ENCODE results near the gene ZMYND10. TPM values are rescaled to one million over a fixed set of nuclear protein-coding genes. Genes with fewer than 3 reads are reported as not detected.

The ZMYND10 gene
- total RNA-seq, 1 donor from 2014 or later: not detected

DNA sequence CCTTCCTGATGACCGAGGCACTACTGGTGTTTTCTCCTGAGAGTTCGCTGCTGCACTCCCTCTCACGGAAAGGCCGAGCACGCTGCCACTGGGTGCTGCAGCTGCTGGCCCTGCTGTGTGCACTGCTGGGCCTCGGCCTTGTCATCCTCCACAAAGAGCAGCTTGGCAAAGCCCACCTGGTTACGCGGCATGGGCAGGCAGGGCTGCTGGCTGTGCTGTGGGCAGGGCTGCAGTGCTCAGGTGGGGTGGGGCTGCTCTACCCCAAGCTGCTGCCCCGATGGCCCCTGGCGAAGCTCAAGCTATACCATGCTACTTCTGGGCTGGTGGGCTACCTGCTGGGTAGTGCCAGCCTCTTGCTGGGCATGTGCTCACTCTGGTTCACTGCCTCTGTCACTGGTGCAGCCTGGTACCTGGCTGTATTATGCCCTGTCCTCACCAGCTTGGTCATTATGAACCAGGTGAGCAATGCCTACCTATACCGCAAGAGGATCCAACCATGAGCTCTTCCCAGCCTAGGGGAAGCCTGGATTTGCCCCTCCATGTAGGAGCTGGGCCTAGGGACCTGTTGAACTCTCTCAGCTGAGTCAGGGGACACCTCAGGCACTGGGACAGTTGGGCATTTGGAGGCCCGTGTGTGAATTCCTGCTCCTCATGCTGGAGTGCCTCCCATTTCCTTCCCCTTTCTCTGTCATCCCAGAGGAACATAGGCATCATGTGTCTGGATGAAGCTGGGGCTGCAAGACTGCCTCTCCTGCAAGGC is 7.9 kb upstream of the ZMYND10 start:
- DNase-seq (ENCODE audit: missing footprints) (no peak), ATAC-seq (no peak)
- intact Hi-C loops (cut with DNase I): no loop called here

DNA sequence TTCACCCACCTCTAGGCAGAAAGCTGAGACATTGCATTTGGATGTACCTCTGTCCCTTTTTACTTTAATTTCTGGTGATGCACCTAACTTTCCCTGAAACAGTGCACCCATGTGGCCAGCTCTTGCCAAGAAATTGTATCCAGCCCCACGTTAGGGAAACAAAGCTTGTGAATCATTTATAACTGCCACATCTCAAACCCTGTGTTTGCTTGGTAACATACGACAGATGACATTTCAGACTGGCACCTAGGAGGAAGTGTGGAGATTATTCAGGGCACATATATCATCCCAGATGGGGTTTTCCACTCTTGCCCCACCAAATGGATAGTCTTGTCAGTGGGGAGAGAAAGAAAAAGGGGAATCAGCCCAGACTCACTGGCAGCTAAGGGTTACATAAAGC is 7.2 kb upstream of the ZMYND10 start:
- ATAC-seq: no peak
- no peak for DNase-seq (ENCODE audit: missing footprints)
- intact Hi-C loops (cut with DNase I): no loop called here

DNA sequence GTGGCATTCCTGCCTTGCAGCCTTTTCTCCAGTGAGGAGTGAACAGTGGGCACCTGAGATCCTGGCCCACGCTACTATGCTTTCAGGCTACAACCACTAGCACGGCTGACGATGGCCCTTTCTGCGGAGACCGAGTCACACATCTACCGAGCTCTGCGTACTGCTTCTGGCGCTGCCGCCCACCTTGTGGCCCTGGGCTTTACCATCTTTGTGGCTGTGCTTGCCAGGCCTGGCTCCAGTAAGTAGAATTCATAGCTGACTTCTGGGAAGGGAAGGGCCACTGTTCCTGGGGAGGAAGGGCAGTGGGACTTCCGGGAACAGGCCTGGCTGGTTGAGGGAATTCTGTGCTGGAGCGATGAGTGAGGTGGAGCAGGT is 5.8 kb upstream of the ZMYND10 start:
- no peak for ATAC-seq
- intact Hi-C loops (cut with DNase I): no loop called here
- no peak for DNase-seq (ENCODE audit: missing footprints)

DNA sequence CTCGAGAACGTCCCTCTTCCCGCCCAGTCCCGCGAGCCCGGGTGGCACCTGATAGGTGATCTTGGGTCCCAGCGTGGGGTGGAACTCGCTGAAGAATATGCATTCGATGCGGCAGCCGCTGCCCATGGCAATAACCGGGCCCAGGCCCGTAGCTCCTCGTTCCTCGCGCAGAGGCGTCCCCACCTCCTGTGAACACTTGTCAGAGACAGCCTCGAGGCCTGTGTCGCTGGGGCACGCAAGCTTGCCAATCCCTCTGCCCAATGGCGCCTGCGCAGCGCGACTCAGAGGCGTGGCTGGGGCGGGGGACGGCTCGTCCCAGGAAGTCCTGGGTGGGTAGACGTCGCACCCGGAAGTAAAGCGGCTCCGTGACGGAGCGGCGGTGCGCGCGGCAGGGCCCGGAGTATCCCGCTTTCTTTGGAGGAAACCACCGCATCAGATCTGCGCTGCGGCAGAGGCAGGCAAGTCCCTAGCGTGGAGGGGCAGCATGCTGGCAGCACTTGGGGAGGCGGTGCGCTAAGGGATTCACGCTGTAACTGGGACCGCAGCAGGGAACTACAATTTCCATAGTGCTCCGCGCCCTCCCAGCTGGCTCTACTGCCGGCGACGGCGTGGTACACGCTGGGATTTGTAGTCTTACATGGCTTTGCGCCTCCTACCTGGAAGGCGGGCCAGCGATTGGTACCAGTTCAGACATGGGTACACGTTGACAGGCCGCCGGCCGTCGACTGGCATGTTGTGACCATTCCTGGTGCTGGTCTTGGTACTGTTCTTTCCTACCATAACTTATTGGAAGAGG is 5.2 kb upstream of the ZMYND10 start, which contains the start of the genes CYB561D2 and NPRL2:
Gene CYB561D2 (plus strand): TSS at position 336 of the 796 bp plus-strand sequence. CDS start 572 bp downstream, outside the sequence.
Gene NPRL2 (minus strand): TSS at position 249 of the 796 bp plus-strand sequence. CDS start 123 bp downstream, at position 126.
- ATAC-seq: peak; percentile 95
- intact Hi-C loops (cut with DNase I): loop anchor here (1.0 kb wide), 1 partner anchor 192 kb away; no protein-coding TSS in a partner anchor
- DNase-seq (ENCODE audit: missing footprints): peak; percentile 99

DNA sequence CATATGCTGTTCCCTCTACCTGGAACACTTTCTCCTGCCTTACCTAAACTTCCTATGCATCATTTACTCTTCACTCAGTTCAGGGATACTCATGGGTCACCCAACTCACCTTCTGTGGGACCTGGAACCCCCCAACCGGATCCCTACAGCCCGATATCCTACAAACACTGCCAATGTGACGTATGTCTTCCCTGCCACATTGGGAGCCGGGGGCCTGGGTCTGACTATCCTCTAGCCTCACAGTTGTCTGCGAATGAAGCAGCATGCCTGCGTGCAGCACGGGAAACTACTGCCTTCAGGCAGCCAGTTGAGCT is 4.6 kb upstream of the ZMYND10 start:
- DNase-seq (ENCODE audit: missing footprints) (no peak), ATAC-seq (no peak)
- intact Hi-C loops (cut with DNase I): loop anchor here (1.0 kb wide), 1 partner anchor 192 kb away; no protein-coding TSS in a partner anchor

DNA sequence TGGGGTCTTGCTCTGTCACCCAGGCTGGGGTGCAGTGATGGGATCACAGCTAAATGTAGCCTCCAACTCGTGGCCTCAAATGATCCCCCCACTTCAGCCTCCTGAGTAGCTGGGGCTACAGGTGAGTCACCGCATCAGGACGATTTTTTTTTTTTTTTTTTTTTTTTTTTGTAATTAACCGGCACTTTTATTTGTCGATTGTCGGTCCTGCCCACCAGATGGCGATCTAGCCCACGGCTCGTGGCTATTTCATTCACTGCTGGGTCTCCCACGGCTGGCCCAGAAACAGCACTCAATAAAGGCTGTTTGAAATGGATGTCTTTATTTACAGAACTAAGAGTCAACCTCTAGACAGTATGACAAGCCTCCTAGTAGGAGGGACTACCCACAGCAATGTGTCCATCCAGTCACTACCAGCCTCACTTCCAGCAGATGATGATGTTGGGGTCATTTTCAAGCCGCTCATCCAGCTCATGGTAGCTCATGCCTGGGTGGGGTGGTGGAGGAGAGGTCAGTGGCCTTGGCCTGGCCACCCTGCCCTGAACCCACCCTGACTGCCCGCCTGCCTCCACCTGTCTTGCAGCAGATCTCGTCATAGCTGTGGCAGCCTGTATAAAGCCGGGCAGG is 1.8 kb upstream of the ZMYND10 start:
- DNase-seq (ENCODE audit: missing footprints): peak; percentile 76
- intact Hi-C loops (cut with DNase I): loop anchor here (5.0 kb wide), 1 partner anchor 265 kb away; the partner anchor contains the start of gene CISH
- no peak for ATAC-seq

DNA sequence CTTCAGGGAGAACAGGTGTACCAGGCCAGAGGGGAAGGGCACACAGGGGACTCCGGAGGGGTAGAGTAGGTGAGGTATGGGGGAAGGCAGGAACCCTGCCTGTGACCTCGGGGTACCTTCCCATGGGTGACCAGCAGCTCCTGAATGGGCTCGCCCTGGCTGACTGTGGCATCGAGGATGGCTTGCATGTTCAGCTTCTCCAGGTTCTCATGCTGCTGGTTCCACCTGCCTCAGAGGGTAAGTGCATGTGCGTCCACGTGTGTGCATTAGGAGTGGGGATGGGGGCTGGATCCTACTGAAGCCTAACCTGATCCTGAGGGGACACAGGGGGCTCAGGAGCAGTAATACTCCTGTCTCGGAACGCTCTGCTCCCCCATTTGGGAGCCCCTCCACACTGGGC is 524 bp downstream of the ZMYND10 start:
- no peak for ATAC-seq
- no peak for DNase-seq (ENCODE audit: missing footprints)
- intact Hi-C loops (cut with DNase I): loop anchor here (5.0 kb wide), 1 partner anchor 267 kb away; the partner anchor contains the start of gene CISH

DNA sequence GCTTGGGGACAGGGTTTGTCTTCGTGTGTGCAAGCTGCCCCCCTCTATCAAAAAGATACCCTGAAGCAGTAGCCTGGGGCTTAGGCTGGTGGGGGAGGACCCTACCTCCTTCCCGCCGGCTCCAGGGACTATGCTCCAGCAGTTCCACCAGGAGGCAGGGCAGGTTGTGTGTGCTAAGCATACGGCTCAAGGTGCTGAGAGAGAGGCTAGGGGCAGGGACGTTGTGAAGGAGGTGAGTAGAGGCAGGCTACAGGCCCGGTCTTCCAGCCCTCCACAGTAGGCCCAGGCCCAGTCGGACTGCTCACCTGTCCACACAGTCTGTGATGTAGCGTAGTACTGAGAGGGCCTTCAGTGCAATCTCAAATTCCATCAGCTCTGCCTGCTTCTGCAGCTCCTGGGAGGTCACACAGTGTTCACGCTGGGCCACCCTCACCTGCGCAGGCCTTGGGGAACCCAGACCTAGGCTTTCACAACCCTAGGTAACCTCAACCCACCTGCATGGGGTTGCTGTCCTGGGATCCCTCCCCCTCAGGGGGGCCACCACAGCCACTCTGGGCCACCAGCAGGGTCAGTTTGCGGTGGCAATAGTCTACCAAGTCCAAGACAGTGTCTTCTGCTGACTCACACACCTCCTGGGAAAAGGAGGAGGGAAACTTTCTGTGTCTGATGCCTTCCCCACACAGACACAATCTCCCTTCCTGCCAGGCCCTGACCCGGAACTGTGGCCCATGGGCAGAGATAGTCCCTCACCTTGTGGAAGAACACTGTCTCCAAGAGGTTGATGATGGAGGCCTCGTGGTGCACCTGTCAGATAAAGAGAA is 2.5 kb downstream of the ZMYND10 start:
- intact Hi-C loops (cut with DNase I): no loop called here
- DNase-seq (ENCODE audit: missing footprints) (no peak), ATAC-seq (no peak)

DNA sequence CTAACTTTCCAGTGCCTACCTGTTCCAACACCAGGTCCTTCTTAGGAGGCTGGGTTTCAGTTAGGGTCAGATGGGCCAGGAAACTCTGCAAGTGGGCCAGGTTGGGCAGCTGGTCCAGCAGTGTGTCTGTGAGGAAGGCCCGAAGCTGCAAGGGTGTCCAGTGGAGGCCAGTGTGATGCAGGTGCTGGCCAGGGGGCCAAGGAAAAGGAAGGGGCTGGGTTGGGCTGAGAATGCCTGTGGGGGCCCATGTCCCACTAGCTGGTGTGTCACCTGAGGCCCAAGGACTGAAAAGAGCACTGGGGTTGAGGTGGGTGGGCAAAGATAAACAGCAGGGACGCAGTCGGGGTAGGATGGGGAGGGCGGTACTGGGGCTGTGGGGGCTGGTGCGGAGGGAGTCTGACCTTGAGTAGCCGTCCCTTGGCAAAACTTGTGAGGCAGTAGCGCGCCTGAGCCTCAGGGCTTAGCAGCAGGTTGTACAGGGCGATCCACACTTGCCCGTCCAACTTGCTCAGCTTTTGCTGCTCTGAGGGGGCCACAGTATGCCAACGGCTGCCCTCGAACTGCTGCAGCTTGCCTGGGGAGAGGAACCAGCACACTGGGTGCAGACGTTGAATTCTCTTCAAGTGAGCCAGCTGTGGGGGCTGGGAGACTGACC is 3.4 kb downstream of the ZMYND10 start:
- intact Hi-C loops (cut with DNase I): no loop called here
- DNase-seq (ENCODE audit: missing footprints) (no peak), ATAC-seq (no peak)

DNA sequence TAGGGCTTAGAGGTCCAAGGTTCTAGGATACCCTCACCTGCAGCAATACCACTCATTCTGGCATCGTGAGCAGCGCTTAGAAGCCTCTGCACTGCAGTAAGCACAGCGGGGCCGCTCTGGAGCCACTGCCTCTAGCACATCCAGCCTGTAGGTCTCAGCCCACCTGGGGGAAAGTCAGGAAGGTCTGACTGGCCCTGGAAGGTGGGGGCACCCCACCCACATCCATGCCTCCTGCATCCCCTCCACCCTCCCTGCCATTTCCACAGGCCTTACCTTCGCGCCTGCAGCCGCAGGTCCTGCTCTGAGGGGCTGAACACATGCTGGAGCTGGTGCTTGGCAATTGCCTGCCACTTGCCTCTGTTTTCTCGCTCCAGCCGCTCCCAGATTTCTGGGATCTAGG is 4.0 kb downstream of the ZMYND10 start:
- intact Hi-C loops (cut with DNase I): no loop called here
- ATAC-seq (no peak), DNase-seq (ENCODE audit: missing footprints) (no peak)

DNA sequence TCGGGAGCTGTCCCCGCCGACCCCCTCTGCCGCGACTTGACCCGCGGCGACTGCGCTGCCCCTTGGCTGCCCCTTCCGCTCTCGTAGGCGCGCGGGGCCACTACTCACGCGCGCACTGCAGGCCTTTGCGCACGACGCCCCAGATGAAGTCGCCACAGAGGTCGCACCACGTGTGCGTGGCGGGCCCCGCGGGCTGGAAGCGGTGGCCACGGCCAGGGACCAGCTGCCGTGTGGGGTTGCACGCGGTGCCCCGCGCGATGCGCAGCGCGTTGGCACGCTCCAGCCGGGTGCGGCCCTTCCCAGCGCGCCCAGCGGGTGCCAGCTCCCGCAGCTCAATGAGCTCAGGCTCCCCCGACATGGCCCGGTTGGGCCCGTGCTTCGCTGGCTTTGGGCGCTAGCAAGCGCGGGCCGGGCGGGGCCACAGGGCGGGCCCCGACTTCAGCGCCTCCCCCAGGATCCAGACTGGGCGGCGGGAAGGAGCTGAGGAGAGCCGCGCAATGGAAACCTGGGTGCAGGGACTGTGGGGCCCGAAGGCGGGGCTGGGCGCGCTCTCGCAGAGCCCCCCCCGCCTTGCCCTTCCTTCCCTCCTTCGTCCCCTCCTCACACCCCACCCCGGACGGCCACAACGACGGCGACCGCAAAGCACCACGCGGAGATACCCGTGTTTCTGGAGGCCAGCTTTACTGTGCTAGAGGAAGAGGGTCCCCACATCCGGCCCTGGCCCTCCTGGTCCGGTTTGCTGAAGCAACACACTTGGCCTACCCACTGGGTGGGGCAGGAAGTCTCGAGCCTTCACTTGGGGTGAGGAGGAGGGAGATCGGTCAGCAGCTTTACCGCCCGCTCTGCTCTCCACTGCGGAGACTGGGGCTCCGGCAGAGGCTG is 4.8 kb downstream of the ZMYND10 start, which contains the start of gene RASSF1:
Gene RASSF1 (minus strand): TSS at position 389 of the 882 bp plus-strand sequence. CDS start 31 bp downstream, at position 358.
- ATAC-seq (peak; percentile 48), DNase-seq (ENCODE audit: missing footprints) (peak; percentile 92)
- intact Hi-C loops (cut with DNase I): no loop called here

DNA sequence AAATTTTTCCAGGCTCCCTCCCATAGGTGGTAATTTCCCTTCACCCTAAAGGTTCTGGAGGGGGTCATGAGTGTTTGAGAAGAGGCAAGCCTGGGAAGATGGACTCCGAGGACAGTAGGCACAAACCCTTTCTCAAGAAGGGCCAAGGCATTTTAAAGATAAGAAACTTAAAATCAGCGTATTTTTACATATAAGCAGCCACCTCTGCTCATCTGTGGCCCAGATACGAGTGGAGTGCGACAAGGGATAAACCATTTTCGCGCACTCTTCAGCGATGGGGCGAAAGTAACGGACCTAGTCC is 5.4 kb downstream of the ZMYND10 start:
- DNase-seq (ENCODE audit: missing footprints) (no peak), ATAC-seq (no peak)
- intact Hi-C loops (cut with DNase I): no loop called here

DNA sequence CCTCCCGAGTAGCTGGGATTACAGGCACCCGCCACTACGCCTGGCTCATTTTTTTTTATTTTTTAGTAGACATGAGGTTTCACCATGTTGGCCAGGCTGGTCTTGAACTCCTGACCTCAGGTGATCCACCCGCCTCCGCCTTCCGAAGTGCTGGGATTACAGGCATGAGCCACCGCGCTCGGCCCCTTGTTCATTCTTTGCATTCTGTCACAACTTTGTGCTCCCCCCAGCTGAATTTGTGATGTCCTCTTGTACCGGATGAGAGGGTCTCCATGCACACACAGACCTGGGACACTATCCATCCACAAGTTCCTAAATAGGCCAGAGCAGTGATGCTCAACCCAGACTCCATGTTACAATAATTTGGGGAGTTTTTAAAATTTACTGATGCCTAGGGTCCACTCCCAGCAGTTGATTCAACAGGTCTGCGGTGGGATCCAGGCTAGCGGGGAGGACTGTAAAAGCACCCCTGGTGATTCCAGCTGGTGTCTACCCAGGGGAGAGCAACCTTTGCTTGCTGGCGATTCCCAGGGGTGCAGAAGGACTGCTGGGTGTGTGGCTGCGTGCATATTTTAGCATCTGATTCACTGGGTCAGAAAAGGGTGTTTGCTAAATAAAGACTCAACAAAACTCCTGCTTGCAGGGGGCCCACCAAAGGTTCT is 5.9 kb downstream of the ZMYND10 start:
- intact Hi-C loops (cut with DNase I): no loop called here
- DNase-seq (ENCODE audit: missing footprints): no peak

DNA sequence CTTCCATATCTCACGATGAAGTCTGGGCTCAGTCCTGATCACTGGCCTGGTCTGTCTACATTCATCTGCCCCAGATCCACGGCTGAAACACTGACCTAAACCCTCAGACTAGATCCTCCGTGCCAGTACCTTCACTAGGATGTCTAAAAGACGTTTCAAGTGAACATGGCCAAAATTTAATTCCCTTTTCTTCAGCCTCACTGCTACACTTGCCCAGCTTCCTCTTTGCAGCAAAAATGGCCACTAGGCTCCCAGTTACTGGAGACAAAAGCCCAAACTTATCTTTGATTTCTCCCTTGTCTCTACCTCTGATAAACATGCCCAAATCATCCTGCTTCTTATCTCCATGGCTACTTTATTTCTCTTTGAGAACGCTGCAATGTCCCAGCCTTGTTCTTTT is 6.6 kb downstream of the ZMYND10 start:
- ATAC-seq: no peak
- DNase-seq (ENCODE audit: missing footprints): no peak
- intact Hi-C loops (cut with DNase I): no loop called here

More for the DNA sequence above, 5.9 kb downstream of the ZMYND10 start:
- ATAC-seq: no peak

DNA sequence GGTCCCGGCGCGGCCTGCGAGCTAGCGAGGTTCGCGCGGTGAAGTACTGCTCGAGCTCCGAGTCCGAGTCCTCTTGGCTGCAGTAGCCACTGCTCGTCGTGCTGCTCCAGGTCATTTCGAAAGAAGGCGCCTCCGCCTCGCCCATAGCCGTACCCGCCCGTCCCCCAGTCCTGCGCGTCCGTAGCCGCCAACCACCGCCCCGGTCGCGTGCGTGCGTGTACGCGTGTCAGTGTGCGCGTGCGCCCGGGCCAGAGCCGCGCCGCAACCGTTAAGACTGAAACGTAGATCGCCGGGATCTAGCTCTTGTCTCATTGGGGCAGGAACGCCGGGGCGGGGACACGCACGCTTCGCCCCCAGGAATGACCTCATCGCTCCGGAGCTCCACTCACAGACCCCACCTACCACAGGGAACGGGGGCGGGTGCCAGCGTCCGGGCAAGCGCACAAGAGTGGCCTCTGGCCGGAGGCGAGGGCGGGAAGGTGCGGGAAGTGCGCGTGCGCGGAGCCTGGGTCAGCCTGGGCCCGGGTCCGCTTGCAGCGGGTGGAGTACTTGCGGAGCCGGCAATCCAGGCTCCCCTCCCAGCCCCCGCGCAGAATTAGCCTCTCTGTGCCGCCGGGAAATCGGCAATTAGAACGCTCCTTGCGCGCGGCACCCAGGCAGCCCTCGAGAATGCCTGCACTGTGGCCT is 8.2 kb downstream of the ZMYND10 start:
- DNase-seq (ENCODE audit: missing footprints) (peak; percentile 100), ATAC-seq (peak; percentile 91)
- intact Hi-C loops (cut with DNase I): no loop called here

DNA sequence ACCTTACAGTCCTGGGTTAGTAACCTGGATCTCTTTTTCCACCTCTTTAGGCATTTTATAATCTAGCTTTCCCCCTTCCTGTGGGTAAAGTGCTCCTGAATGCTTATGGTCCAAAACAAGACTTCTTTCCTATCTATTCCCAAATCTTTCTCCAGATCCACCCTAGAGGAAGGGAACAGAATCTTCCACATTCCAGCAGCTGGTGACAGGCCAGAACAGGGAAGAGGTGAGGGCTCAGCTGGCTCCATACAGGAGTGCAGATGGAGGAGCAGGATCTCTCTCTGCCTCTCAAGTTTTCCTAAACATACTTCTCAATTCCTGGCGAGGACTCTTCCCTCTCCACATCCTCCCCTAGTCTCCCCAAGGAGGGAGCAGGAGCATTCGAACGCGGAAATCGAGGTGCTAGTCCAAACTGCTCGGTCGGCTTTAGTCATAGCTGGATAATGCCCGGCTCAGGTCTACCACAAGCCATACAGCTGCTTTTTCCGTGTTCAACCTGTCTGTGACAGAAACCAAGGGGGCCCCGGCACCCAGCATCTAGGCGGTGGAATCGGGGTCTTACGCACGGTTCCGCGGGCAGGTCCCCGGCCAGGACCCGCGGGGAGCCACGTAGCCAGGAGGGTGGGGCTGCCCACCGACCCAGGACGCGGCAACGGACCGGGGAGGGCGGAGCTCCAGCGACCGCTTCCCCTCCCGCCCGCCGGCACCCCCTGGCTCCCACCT is 8.9 kb downstream of the ZMYND10 start:
- intact Hi-C loops (cut with DNase I): no loop called here
- no peak for DNase-seq (ENCODE audit: missing footprints)
- no peak for ATAC-seq
